Left ventricle myocardium inferior (tissue), 1 donor: ENCODE measurements around the gene TMEM95. TPM values are rescaled to one million over a fixed set of nuclear protein-coding genes. Genes with fewer than 3 reads are reported as not detected.

Experiments used
- DNase-seq: peaks from one replicate; pipeline ENCODE4 v3.0.0-alpha.2; 2020
- H3K27ac ChIP-seq: fragments of 200-600 bp; replicated peaks from 2 replicates; pipeline ENCODE4 v1.8.0; 2021
- H3K27me3 ChIP-seq: fragments of 200-600 bp; 2 replicates; pipeline ENCODE4 v1.8.0; 2021; ENCODE audit warnings: low read depth
- H3K36me3 ChIP-seq: fragments of 200-600 bp; 2 replicates; pipeline ENCODE4 v1.8.0; 2021
- H3K4me1 ChIP-seq: fragments of 200-600 bp; 2 replicates; pipeline ENCODE4 v1.8.0; 2021
- H3K4me3 ChIP-seq: fragments of 200-600 bp; 2 replicates; pipeline ENCODE4 v1.8.0; 2021; ENCODE audit warnings: mild to moderate bottlenecking, moderate library complexity
- H3K9me3 ChIP-seq: fragments of 200-600 bp; replicated peaks from 2 replicates; pipeline ENCODE4 v1.8.0; 2021
- CTCF ChIP-seq: fragments of 200-600 bp; IDR thresholded peaks from 2 replicates; pipeline ENCODE4 v1.8.0; 2021; ENCODE audit warnings: antibody characterized with exemption, mild to moderate bottlenecking, borderline replicate concordance
- intact Hi-C: fragments of 100-400 bp; cut with micrococcal nuclease; formaldehyde crosslinking; loops from one replicate; pipeline ENCODE4 v1.11.0; 2022
- total RNA-seq: library from RNA; stranded (reverse); fragmentation: NEBNext Ultra II Directional; extraction: Animal tissue kit (Norgen Biotek cat#: 25700); gene quantifications from one replicate; pipeline ENCODE4 v1.2.1, GENCODE V29; 2021
- donor health status: DM: no; HTN: yes; CAD: no; lungs with severe emphysema.

The TMEM95 gene
- total RNA-seq, 1 donor from 2014 or later, result not detected

- intact Hi-C loops, result no loop called here
- Histone ChIP-seq H3K27ac (peak overlapping the region; percentile 96), H3K9me3 (no peaks in the 10 kb centered on the region), H3K4me1 (peaks cover 43% of the 10 kb centered on the region), H3K36me3 (peaks cover 33% of the 10 kb centered on the region), H3K4me3 (peak overlapping the region; percentile 80), H3K27me3 (no peaks in the 10 kb centered on the region)
- DNase-seq, result peak; percentile 33
- no peak for TF ChIP-seq CTCF
These were observed 38.9 kb downstream of the TMEM95 start for GRCh38 chr17:7393613-7394451.

- Histone ChIP-seq H3K4me1 (peaks cover 43% of the 10 kb centered on the region), H3K27me3 (no peaks in the 10 kb centered on the region), H3K9me3 (no peaks in the 10 kb centered on the region), H3K36me3 (peaks cover 25% of the 10 kb centered on the region), H3K4me3 (peak within 1 kb of the TSS; percentile 80), H3K27ac (peak within 1 kb of the TSS; percentile 96)
- peak; percentile 52 for TF ChIP-seq CTCF
- intact Hi-C loops, result no loop called here
- peak; percentile 91 for DNase-seq
These were observed 39.7 kb downstream of the TMEM95 start, which contains the start of gene PLSCR3 for GRCh38 chr17:7394452-7395191. Gene PLSCR3 (minus strand): TSS chr17:7394525. CDS start chr17:7394110, 415 bp downstream.

GRCh38 chr17:7396147-7396546, 41.2 kb downstream of the TMEM95 start:
- no peak overlapping the region for H3K27ac ChIP-seq
- no peak for DNase-seq
- H3K36me3 ChIP-seq, result peaks cover 12% of the 10 kb centered on the region
- H3K9me3 ChIP-seq, result no peaks in the 10 kb centered on the region
- intact Hi-C loops, result no loop called here
- no peak for TF ChIP-seq CTCF
- peaks cover 34% of the 10 kb centered on the region for H3K4me1 ChIP-seq
- no peak overlapping the region for H3K4me3 ChIP-seq
- H3K27me3 ChIP-seq, result no peaks in the 10 kb centered on the region

- TF ChIP-seq CTCF, result no peak
- no peaks in the 10 kb centered on the region for H3K27me3 ChIP-seq
- intact Hi-C loops, result no loop called here
- H3K4me1 ChIP-seq, result peaks cover 39% of the 10 kb centered on the region
- H3K27ac ChIP-seq, result no peak overlapping the region
- H3K36me3 ChIP-seq, result no peaks in the 10 kb centered on the region
- DNase-seq, result no peak
- H3K4me3 ChIP-seq, result no peak overlapping the region
- H3K9me3 ChIP-seq, result no peaks in the 10 kb centered on the region
These were observed 43.7 kb downstream of the TMEM95 start for GRCh38 chr17:7398612-7399011.

DNA sequence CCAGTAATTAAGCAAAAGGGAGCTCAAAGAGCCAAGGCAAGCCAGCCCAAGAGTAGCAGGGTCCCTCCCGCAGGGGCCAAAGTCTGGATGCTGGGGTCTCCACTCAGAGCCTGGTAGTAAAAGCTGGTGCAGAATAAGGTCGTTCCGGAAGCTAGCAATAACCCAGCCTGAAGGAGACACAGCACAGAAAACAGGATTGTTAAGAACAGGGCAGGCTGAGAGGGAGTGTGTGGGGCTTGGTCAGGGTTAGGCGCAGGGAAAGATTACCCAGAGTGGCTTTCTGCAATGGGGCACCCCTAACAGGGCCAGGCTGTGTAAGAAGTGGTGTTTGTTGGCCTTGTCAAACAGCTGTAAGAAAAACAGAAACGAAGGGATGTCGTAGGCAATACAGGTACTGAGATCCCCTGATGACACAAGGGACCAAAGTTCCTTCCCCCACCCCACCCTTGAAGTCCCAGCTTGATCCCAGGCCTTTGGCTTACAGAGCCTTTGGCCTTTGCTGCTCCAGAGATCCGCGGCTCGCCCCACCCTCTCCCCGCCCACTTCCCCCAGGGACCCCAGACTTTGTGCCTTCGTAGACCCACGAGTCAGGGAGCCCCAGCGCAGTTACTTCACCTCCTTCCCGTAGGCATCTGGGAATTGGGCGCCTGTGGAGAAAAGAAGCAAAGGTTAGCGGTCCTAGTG, 48.2 kb downstream of the TMEM95 start:
- H3K4me3 ChIP-seq, result peak overlapping the region; percentile 78
- intact Hi-C loops, result no loop called here
- peaks cover 32% of the 10 kb centered on the region for H3K4me1 ChIP-seq
- no peak for TF ChIP-seq CTCF
- H3K36me3 ChIP-seq, result no peaks in the 10 kb centered on the region
- H3K9me3 ChIP-seq, result no peaks in the 10 kb centered on the region
- DNase-seq, result peak; percentile 80
- peak overlapping the region; percentile 96 for H3K27ac ChIP-seq
- no peaks in the 10 kb centered on the region for H3K27me3 ChIP-seq
